Measurements from ENCODE around the gene ZFP36L2. TPM values are rescaled to one million over a fixed set of nuclear protein-coding genes. Genes with fewer than 3 reads are reported as not detected.
A peak's percentile ranks its signal among the peaks of the same experiment; 100 is the strongest.

The ZFP36L2 gene
- total and polyA plus RNA-seq, 2 donors (not counting 1 experiment from before 2014, with no cell fraction given): 94.9 to 482 TPM

DNA sequence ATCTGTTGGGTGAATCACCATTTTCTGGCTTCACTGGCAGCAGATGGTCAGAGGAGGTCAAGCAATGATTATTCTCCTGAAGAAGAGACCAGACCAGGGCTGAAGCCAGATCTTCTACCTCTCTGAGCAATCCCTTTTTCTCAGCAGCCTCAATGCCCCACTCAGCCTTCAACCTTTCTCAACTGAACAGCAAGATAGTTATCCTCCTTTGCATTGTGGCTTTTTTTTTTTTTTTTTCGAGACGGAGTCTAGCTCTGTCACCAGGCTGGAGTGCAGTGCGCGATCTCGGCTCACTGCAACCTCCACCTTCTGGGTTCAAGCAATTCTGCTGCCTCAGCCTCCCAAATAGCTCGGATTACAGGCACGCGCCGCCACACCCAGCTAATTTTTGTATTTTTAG, 50.5 kb downstream of the ZFP36L2 start:
- no peak overlapping the region for H2AFZ ChIP-seq (ENCODE audit: insufficient read depth, low read depth, low read length, poor library complexity, severe bottlenecking)
- no peak for TF ChIP-seq EZH2 (IDR thresholded peaks at IDR 0.05; ENCODE audit: borderline replicate concordance, insufficient read depth, low read depth, low read length, poor library complexity, severe bottlenecking)
- peaks cover 64 to 81% of the 10 kb centered on the region in 2 donors for H3K4me1 ChIP-seq (ENCODE audit: control insufficient read depth in 2 of 2, insufficient read depth in 2 of 2, low read length in 2 of 2)
- no peak overlapping the region for H3K4me2 ChIP-seq (replicated peaks; ENCODE audit: low read depth, low read length, poor library complexity, severe bottlenecking)
- peak overlapping the region; percentile 96 to 99 for H3K27ac ChIP-seq (ENCODE audit: low read length in 2 of 2)
- ChIA-PET CTCF (interaction anchor here (0.8 to 21.2 kb wide), 3 partner anchors 19 to 309 kb away, joined by 3 to 449 read pairs (median 14); partner anchors contain the start of gene ZFP36L2), POLR2A (interaction anchor here (0.6 to 8.9 kb wide), 7 partner anchors 13 to 68 kb away, joined by 3 to 223 read pairs (median 6); partner anchors contain the start of gene ZFP36L2)
- peaks cover 70% of the 10 kb centered on the region for H3K4me1 Mint-ChIP-seq
- intact Hi-C loops (cut with micrococcal nuclease): loop anchor here (2.0 kb wide), 1 partner anchor 69 kb away; no protein-coding TSS in a partner anchor
- H3K36me3 ChIP-seq (replicated peaks in 1 of 2; ENCODE audit: control extremely low read depth in 1 of 2, control insufficient read depth in 1 of 2, extremely low read depth in 1 of 2, insufficient read depth in 2 of 2, low read length in 1 of 2): no peaks in the 10 kb centered on the region
- peak overlapping the region; percentile 17 for H3K4me3 Mint-ChIP-seq
- peaks cover 2% of the 10 kb centered on the region for H3K79me2 ChIP-seq (ENCODE audit: control insufficient read depth, insufficient read depth, low read length)
- 100% methylated on average over 8 of the region's 9 CpGs for WGBS (ENCODE audit: insufficient coverage)
- H3K27me3 ChIP-seq (replicated peaks in 1 of 4; ENCODE audit: control extremely low read depth in 1 of 4, control insufficient read depth in 3 of 4, insufficient read depth in 4 of 4, low read length in 3 of 4): no peaks in the 10 kb centered on the region
- no peaks in the 10 kb centered on the region for H3K27me3 Mint-ChIP-seq
- no peaks in the 10 kb centered on the region for H4K20me1 ChIP-seq (ENCODE audit: control insufficient read depth, insufficient read depth, low read length, poor library complexity, severe bottlenecking)
- no peaks in the 10 kb centered on the region for H3K9me3 Mint-ChIP-seq (ENCODE audit: insufficient read depth)
- peak overlapping the region; percentile 94 for H3K27ac Mint-ChIP-seq
- peak overlapping the region in 1 of 5 experiments; percentile 9 for H3K4me3 ChIP-seq (ENCODE audit: control extremely low read depth in 1 of 5, extremely low read depth in 1 of 5, insufficient read depth in 1 of 5, low read depth in 2 of 5, low read length in 4 of 5)
- no peak for ATAC-seq (ENCODE audit: low read depth)
- DNase-seq: no peak
- peaks cover 2 to 43% (median 23%) of the 10 kb centered on the region in 3 donors for H3K9me3 ChIP-seq (ENCODE audit: control extremely low read depth in 1 of 3, control insufficient read depth in 2 of 3, insufficient read depth in 1 of 3, low read length in 2 of 3)
- peak overlapping the region; percentile 43 for H3K9ac ChIP-seq (ENCODE audit: low read length)

DNA sequence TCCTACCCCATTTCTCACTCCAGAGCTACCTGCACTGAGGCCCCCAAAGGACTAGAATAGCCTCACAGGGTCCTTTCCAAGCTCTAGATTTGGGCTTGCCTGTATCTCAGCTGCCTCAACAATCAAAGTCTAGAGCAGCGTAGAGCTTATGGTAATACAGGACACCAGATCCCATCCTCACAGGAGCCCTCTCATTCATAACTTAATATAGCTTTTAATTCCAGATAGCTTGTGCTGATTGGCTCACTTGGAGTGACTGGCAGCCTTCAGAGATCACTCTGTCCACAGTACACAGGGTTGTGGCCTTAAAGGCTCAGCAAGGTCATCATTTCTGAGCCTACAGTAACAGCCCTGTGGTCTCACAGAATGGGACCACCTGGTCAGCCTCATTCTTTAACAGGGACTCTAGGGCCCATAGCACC, 51.4 kb downstream of the ZFP36L2 start:
- Mint-ChIP-seq H3K27ac (peak overlapping the region; percentile 94), H3K27me3 (no peaks in the 10 kb centered on the region), H3K9me3 (ENCODE audit: insufficient read depth) (no peaks in the 10 kb centered on the region), H3K4me1 (peaks cover 76% of the 10 kb centered on the region), H3K4me3 (peak overlapping the region; percentile 73)
- H3K4me3 ChIP-seq (ENCODE audit: control extremely low read depth in 1 of 5, extremely low read depth in 1 of 5, insufficient read depth in 1 of 5, low read depth in 2 of 5, low read length in 4 of 5): peak overlapping the region in 1 of 5 experiments; percentile 9
- CTCF ChIA-PET: interaction anchor here (0.6 to 21.2 kb wide), 13 partner anchors 12 to 309 kb away, joined by 3 to 449 read pairs (median 3); partner anchors contain the start of gene ZFP36L2
- ATAC-seq (ENCODE audit: low read depth) (peak; percentile 2), DNase-seq (peak; percentile 61)
- peaks cover 72 to 90% of the 10 kb centered on the region in 2 donors for H3K4me1 ChIP-seq (ENCODE audit: control insufficient read depth in 2 of 2, insufficient read depth in 2 of 2, low read length in 2 of 2)
- H3K9me3 ChIP-seq (ENCODE audit: control extremely low read depth in 1 of 3, control insufficient read depth in 2 of 3, insufficient read depth in 1 of 3, low read length in 2 of 3): peaks cover 2 to 43% (median 23%) of the 10 kb centered on the region in 3 donors
- POLR2A ChIA-PET: interaction anchor here (0.9 to 8.9 kb wide), 10 partner anchors 14 to 52 kb away, joined by 4 to 223 read pairs (median 12); partner anchors contain the start of gene ZFP36L2
- no peaks in the 10 kb centered on the region for H4K20me1 ChIP-seq (ENCODE audit: control insufficient read depth, insufficient read depth, low read length, poor library complexity, severe bottlenecking)
- TF ChIP-seq, protein P1, sequence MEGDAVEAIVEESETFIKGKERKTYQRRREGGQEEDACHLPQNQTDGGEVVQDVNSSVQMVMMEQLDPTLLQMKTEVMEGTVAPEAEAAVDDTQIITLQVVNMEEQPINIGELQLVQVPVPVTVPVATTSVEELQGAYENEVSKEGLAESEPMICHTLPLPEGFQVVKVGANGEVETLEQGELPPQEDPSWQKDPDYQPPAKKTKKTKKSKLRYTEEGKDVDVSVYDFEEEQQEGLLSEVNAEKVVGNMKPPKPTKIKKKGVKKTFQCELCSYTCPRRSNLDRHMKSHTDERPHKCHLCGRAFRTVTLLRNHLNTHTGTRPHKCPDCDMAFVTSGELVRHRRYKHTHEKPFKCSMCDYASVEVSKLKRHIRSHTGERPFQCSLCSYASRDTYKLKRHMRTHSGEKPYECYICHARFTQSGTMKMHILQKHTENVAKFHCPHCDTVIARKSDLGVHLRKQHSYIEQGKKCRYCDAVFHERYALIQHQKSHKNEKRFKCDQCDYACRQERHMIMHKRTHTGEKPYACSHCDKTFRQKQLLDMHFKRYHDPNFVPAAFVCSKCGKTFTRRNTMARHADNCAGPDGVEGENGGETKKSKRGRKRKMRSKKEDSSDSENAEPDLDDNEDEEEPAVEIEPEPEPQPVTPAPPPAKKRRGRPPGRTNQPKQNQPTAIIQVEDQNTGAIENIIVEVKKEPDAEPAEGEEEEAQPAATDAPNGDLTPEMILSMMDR (IDR thresholded peaks at IDR 0.05): no peak
- TF ChIP-seq EZH2 (IDR thresholded peaks at IDR 0.05; ENCODE audit: borderline replicate concordance, insufficient read depth, low read depth, low read length, poor library complexity, severe bottlenecking): no peak
- no peaks in the 10 kb centered on the region for H3K27me3 ChIP-seq (replicated peaks in 1 of 4; ENCODE audit: control extremely low read depth in 1 of 4, control insufficient read depth in 3 of 4, insufficient read depth in 4 of 4, low read length in 3 of 4)
- H3K79me2 ChIP-seq (ENCODE audit: control insufficient read depth, insufficient read depth, low read length): peaks cover 6% of the 10 kb centered on the region
- intact Hi-C loops (cut with micrococcal nuclease): loop anchor here (2.0 kb wide), 1 partner anchor 68 kb away; no protein-coding TSS in a partner anchor
- H3K9ac ChIP-seq (ENCODE audit: low read length): peak overlapping the region; percentile 43
- no CpG with 5 or more reads among the region's 1 CpG for WGBS (ENCODE audit: insufficient coverage)
- H2AFZ ChIP-seq (ENCODE audit: insufficient read depth, low read depth, low read length, poor library complexity, severe bottlenecking): peak overlapping the region; percentile 14
- H3K4me2 ChIP-seq (replicated peaks; ENCODE audit: low read depth, low read length, poor library complexity, severe bottlenecking): peak overlapping the region; percentile 63
- H3K36me3 ChIP-seq (replicated peaks in 1 of 2; ENCODE audit: control extremely low read depth in 1 of 2, control insufficient read depth in 1 of 2, extremely low read depth in 1 of 2, insufficient read depth in 2 of 2, low read length in 1 of 2): no peaks in the 10 kb centered on the region
- peak overlapping the region; percentile 96 to 99 for H3K27ac ChIP-seq (ENCODE audit: low read length in 2 of 2)
